ENCODE results near the gene UBAC2. TPM values are rescaled to one million over a fixed set of nuclear protein-coding genes. Genes with fewer than 3 reads are reported as not detected.

UBAC2 gene
- total RNA-seq, 1 donor: 36.9 TPM

DNA sequence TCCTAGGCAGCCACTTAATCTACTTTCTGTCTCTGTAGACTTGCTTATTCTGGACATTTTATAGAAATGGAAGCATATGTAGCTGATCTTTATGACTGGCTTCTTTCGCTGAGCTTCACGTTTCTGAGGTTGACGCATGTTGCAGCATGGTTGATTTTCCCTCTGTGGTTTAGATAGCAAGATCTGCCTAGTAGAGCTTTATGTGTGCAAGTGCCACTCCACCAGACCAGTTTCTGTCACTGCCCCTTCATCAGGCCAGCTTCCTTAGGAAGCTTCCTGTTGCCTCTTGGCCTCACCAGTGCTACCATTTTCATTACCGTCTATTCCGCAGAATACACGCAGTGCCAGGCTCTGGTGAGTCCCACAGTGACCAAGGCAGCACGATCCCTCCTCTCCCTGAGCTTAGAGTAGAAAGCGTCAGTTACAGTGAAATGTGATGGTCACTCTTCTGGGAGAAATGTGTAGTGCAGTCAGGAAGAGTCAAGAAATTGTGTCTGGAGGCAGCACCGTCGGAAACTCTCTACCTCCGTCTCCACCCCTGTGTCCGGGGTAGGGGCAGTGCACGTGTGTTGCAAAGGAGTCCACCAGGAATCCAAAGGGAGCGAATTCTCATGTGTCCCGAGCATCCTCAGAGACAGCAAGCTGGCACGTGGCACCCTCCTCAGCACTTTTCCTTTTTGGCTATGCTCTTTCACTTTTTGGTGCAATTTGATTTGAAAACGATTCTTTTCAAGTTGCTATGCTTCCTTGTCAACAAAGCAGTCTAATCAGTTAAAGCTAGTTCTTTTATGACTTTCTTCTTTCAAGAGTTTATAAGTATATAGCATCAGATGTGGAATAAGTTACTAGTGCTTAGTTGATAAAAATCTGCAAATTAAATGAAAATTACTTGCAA is 151.9 kb downstream of the UBAC2 start:
- no peak overlapping the region for H3K4me3 ChIP-seq (ENCODE audit: insufficient read depth, low read length)
- TF ChIP-seq, protein P1, sequence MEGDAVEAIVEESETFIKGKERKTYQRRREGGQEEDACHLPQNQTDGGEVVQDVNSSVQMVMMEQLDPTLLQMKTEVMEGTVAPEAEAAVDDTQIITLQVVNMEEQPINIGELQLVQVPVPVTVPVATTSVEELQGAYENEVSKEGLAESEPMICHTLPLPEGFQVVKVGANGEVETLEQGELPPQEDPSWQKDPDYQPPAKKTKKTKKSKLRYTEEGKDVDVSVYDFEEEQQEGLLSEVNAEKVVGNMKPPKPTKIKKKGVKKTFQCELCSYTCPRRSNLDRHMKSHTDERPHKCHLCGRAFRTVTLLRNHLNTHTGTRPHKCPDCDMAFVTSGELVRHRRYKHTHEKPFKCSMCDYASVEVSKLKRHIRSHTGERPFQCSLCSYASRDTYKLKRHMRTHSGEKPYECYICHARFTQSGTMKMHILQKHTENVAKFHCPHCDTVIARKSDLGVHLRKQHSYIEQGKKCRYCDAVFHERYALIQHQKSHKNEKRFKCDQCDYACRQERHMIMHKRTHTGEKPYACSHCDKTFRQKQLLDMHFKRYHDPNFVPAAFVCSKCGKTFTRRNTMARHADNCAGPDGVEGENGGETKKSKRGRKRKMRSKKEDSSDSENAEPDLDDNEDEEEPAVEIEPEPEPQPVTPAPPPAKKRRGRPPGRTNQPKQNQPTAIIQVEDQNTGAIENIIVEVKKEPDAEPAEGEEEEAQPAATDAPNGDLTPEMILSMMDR (IDR thresholded peaks at IDR 0.05; ENCODE audit: extremely low read depth, low read depth, low read length): peak; percentile 16
- peaks cover 3% of the 10 kb centered on the region for H3K36me3 ChIP-seq (ENCODE audit: insufficient read depth, low read length)
- no peaks in the 10 kb centered on the region for H3K27me3 ChIP-seq (ENCODE audit: insufficient read depth, low read length)
- no peaks in the 10 kb centered on the region for H3K9me3 ChIP-seq (ENCODE audit: low read depth, low read length)
- peaks cover 38% of the 10 kb centered on the region for H3K4me1 ChIP-seq (ENCODE audit: insufficient read depth, low read length)
- no peaks in the 10 kb centered on the region for H3K79me2 ChIP-seq (ENCODE audit: insufficient read depth, low read length)
- peaks cover 14% of the 10 kb centered on the region for H4K20me1 ChIP-seq (ENCODE audit: insufficient read depth, low read length)
- no peak overlapping the region for H3K27ac ChIP-seq (ENCODE audit: low read depth, low read length)
- no peak overlapping the region for H2AFZ ChIP-seq (ENCODE audit: low read length)
- no peak overlapping the region for H3K4me2 ChIP-seq (ENCODE audit: insufficient read depth, low read length)
- DNase-seq (ENCODE audit: insufficient read length, low spot score, missing footprints): no peak

DNA sequence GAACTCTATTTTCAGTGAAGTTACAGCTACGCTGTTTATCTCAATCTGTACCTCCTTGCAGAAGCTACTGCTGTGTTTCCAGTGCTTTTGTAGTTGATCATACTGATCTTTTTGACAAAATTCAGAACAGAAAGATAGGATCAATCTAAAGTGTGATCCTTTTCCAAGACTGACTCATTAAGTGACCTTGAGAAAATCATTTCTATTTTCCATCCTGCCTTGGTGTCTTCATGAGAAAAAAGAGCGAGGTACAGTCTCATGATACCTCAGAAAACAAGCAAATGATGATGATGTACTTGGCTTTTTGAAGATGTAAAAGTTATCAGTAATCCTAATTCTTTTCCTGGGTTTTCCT is 152.6 kb downstream of the UBAC2 start:
- DNase-seq (ENCODE audit: insufficient read length, low spot score, missing footprints): no peak
- H3K4me3 ChIP-seq (ENCODE audit: insufficient read depth, low read length): no peak overlapping the region
- H3K27ac ChIP-seq (ENCODE audit: low read depth, low read length): peak overlapping the region; percentile 11
- H3K79me2 ChIP-seq (ENCODE audit: insufficient read depth, low read length): no peaks in the 10 kb centered on the region
- H2AFZ ChIP-seq (ENCODE audit: low read length): no peak overlapping the region
- no peak overlapping the region for H3K4me2 ChIP-seq (ENCODE audit: insufficient read depth, low read length)
- peaks cover 43% of the 10 kb centered on the region for H3K4me1 ChIP-seq (ENCODE audit: insufficient read depth, low read length)
- peaks cover 17% of the 10 kb centered on the region for H4K20me1 ChIP-seq (ENCODE audit: insufficient read depth, low read length)
- H3K9me3 ChIP-seq (ENCODE audit: low read depth, low read length): no peaks in the 10 kb centered on the region
- no peaks in the 10 kb centered on the region for H3K27me3 ChIP-seq (ENCODE audit: insufficient read depth, low read length)
- peaks cover 3% of the 10 kb centered on the region for H3K36me3 ChIP-seq (ENCODE audit: insufficient read depth, low read length)
- TF ChIP-seq, protein P1 (IDR thresholded peaks at IDR 0.05; ENCODE audit: extremely low read depth, low read depth, low read length): no peak

DNA sequence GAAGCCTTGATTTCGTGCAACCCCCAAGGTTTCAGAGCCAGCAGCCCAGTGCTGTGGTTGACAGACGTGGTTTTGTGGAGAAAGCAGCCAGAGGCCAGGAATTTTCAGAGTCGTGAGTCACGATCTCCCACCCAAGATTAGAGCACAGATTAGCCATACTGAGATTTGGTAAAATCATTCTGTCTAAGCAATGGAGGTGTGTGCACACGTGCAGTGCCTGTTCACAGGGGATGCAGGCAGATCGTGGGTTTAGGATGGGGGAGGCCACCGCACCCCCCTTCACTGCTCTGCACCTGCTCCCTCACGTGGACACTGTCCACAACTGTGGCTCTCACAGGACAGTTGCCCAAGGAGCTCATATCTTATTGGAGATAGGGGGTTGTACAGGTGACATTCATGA is 153.2 kb downstream of the UBAC2 start:
- H3K9me3 ChIP-seq (ENCODE audit: low read depth, low read length): no peaks in the 10 kb centered on the region
- peaks cover 43% of the 10 kb centered on the region for H3K4me1 ChIP-seq (ENCODE audit: insufficient read depth, low read length)
- H3K36me3 ChIP-seq (ENCODE audit: insufficient read depth, low read length): peaks cover under 1% of the 10 kb centered on the region
- no peaks in the 10 kb centered on the region for H3K27me3 ChIP-seq (ENCODE audit: insufficient read depth, low read length)
- H2AFZ ChIP-seq (ENCODE audit: low read length): no peak overlapping the region
- H3K4me3 ChIP-seq (ENCODE audit: insufficient read depth, low read length): no peak overlapping the region
- TF ChIP-seq, protein P1 (IDR thresholded peaks at IDR 0.05; ENCODE audit: extremely low read depth, low read depth, low read length): no peak
- H3K27ac ChIP-seq (ENCODE audit: low read depth, low read length): peak overlapping the region; percentile 11
- peaks cover 17% of the 10 kb centered on the region for H4K20me1 ChIP-seq (ENCODE audit: insufficient read depth, low read length)
- H3K4me2 ChIP-seq (ENCODE audit: insufficient read depth, low read length): peak overlapping the region; percentile 14
- no peak for DNase-seq (ENCODE audit: insufficient read length, low spot score, missing footprints)
- H3K79me2 ChIP-seq (ENCODE audit: insufficient read depth, low read length): no peaks in the 10 kb centered on the region

GRCh38 chr13:99354371-99354951 is 153.8 kb downstream of the UBAC2 start:
- Histone ChIP-seq H3K79me2 (ENCODE audit: insufficient read depth, low read length) (no peaks in the 10 kb centered on the region), H3K4me2 (ENCODE audit: insufficient read depth, low read length) (no peak overlapping the region), H3K4me3 (ENCODE audit: insufficient read depth, low read length) (no peak overlapping the region), H3K27me3 (ENCODE audit: insufficient read depth, low read length) (no peaks in the 10 kb centered on the region), H4K20me1 (ENCODE audit: insufficient read depth, low read length) (peaks cover 17% of the 10 kb centered on the region), H3K4me1 (ENCODE audit: insufficient read depth, low read length) (peaks cover 43% of the 10 kb centered on the region), H3K27ac (ENCODE audit: low read depth, low read length) (no peak overlapping the region), H3K9me3 (ENCODE audit: low read depth, low read length) (no peaks in the 10 kb centered on the region), H3K36me3 (ENCODE audit: insufficient read depth, low read length) (no peaks in the 10 kb centered on the region), H2AFZ (ENCODE audit: low read length) (no peak overlapping the region)
- no peak for DNase-seq (ENCODE audit: insufficient read length, low spot score, missing footprints)
- TF ChIP-seq, protein P1 (IDR thresholded peaks at IDR 0.05; ENCODE audit: extremely low read depth, low read depth, low read length): no peak

Data from osteoblast (primary cell).